Vagina (tissue), 2 donors: Measurements from ENCODE around the gene MAN1A1. TPM values are rescaled to one million over a fixed set of nuclear protein-coding genes. Genes with fewer than 3 reads are reported as not detected.

Experiments
- DNase-seq, 2 donors: peaks; one replicate each; pipeline ENCODE4 v3.0.0-alpha.2; 2017; ENCODE audit errors: extremely low spot score in 2 of 2
- H3K27ac ChIP-seq: fragments of 200-600 bp; sonication (generic); one replicate; pipeline ENCODE4 v1.5.1; 2019
- H3K27me3 ChIP-seq: fragments of 200-600 bp; sonication (generic); one replicate; pipeline ENCODE4 v1.5.1; 2019
- H3K36me3 ChIP-seq, 2 donors: fragments of 200-600 bp; sonication (generic); one replicate each; pipeline ENCODE4 v1.5.1; 2017 to 2019
- H3K4me1 ChIP-seq: fragments of 200-600 bp; sonication (generic); one replicate; pipeline ENCODE4 v1.5.1; 2019
- H3K4me3 ChIP-seq, 2 donors: fragments of 200-600 bp; sonication (generic); 1 replicate in 1 of 2; 2 replicates in 1 of 2; pipeline ENCODE4 v1.5.1; 2016 to 2019
- H3K9me3 ChIP-seq: fragments of 200-600 bp; sonication (generic); one replicate; pipeline ENCODE4 v1.5.1; 2019
- CTCF ChIP-seq, 3 experiments: fragments of 450-650 bp in 2 of 3; fragments of 200-600 bp in 1 of 3; sonication (generic) in 1 of 3; IDR thresholded peaks; one replicate each; pipeline ENCODE4 v1.5.1; 2017 to 2019; ENCODE audit warnings: antibody characterized with exemption in 3 of 3, mild to moderate bottlenecking in 2 of 3, moderate library complexity in 2 of 3
- POLR2A ChIP-seq, 2 donors: fragments of 450-650 bp; IDR thresholded peaks; one replicate each; pipeline ENCODE4 v1.6.1; 2017; ENCODE audit warnings: antibody characterized with exemption in 2 of 2, mild to moderate bottlenecking in 2 of 2, moderate library complexity in 2 of 2
- POLR2AphosphoS5 ChIP-seq, 2 donors: sonication (generic); formaldehyde crosslinking; IDR thresholded peaks; one replicate each; pipeline ENCODE4 v1.9.0; 2017; ENCODE audit warnings: antibody characterized with exemption in 2 of 2, mild to moderate bottlenecking in 2 of 2, low read depth in 1 of 2; ENCODE audit not compliant: insufficient read depth in 1 of 2
- intact Hi-C: fragments of 100-400 bp; cut with DNase I; formaldehyde crosslinking; loops from one replicate; pipeline ENCODE4 v1.15.1; 2023
- total RNA-seq: library from RNA; depleted of rRNA; stranded (reverse); fragments of >200 nt; gene quantifications from one replicate; pipeline ENCODE4 v1.2.3, GENCODE V29; 2016

The MAN1A1 gene
- total RNA-seq, 1 donor from 2014 or later = 71.2 TPM

DNA sequence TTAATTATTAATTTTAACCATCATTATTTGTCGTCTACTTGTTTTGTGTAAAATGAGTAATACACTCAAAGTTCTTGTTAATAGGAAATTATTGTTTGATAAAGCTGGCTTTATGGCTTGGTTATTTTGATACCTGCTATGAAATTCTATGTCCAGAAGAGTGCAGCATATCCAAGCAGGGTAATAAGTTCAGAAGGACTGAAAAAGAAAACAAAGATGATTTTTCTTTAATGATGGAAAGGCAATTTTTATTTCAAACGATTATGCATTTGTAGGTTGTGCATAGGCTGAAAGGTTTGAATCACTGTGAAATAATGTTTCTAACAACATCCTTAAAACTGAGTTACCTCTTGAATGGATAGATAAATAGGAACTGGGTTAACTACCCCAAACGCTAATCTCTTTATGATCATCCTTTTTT, 1.4 kb upstream of the MAN1A1 start:
- TF ChIP-seq POLR2A (IDR thresholded peaks at IDR 0.05) (no peak), CTCF (IDR thresholded peaks at IDR 0.05) (peak in 1 of 3 experiments; percentile 16), POLR2AphosphoS5 (IDR thresholded peaks at IDR 0.05; ENCODE audit: insufficient read depth in 1 of 2, low read depth in 1 of 2) (no peak)
- no peak for DNase-seq
- no peaks in the 10 kb centered on the region for H3K36me3 ChIP-seq
- peak overlapping the region; percentile 100 for H3K27ac ChIP-seq
- no peaks in the 10 kb centered on the region for H3K27me3 ChIP-seq
- peak overlapping the region; percentile 97 to 99 for H3K4me3 ChIP-seq
- peaks cover 10% of the 10 kb centered on the region for H3K4me1 ChIP-seq
- intact Hi-C loops = no loop called here
- no peaks in the 10 kb centered on the region for H3K9me3 ChIP-seq

DNA sequence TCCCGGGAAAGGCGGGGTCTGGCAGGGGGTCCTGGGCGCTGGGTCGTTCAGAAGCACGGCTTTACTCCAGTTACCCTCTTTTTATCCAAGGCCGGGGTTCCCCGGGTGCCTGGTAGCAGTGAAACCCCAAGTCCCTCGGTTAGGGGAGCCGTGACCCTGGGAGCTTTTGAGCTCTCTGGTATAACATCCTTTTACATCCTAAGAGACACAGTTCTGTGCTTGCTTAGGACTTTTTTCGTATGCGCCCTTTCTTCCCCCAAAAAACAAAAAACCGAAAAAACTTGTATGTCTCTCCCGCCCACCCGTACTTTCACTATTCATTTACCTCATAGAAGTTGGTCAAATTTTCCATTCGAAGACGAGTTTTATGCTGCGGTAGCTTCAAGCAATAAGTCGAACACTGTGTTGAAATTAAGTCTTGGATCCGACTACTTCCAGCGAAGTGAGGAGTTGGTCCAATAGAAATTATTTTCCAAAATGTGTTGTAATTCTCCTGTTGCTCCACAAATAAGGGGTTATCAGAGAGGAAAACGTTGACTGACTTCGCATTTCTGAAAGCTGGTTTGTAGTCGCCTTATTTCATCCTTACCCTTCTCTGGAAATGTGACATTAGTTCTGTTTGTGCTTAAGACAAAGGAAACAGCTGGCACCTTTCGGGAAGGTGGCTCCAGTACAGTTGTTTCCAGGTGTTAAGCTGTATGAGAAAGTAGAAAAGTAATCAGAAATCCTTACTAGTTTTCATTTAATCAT, 816 bp upstream of the MAN1A1 start:
- Histone ChIP-seq H3K36me3 (no peaks in the 10 kb centered on the region), H3K4me3 (peak overlapping the region; percentile 97 to 99), H3K27me3 (no peaks in the 10 kb centered on the region), H3K4me1 (peaks cover 16% of the 10 kb centered on the region), H3K27ac (peak overlapping the region; percentile 100), H3K9me3 (no peaks in the 10 kb centered on the region)
- peak in 1 of 2 donors; percentile 93 for DNase-seq
- intact Hi-C loops = no loop called here
- TF ChIP-seq CTCF (IDR thresholded peaks at IDR 0.05) (no peak), POLR2AphosphoS5 (IDR thresholded peaks at IDR 0.05; ENCODE audit: insufficient read depth in 1 of 2, low read depth in 1 of 2) (peak in 1 of 2 donors; percentile 37)

GRCh38 chr6:119348748-119349360, 707 bp downstream of the MAN1A1 start:
- Histone ChIP-seq H3K9me3 (no peaks in the 10 kb centered on the region), H3K27ac (peak overlapping the region; percentile 100), H3K4me1 (peaks cover 31% of the 10 kb centered on the region), H3K36me3 (no peaks in the 10 kb centered on the region), H3K4me3 (peak overlapping the region; percentile 97 to 99), H3K27me3 (no peaks in the 10 kb centered on the region)
- intact Hi-C loops = no loop called here
- TF ChIP-seq POLR2AphosphoS5 (IDR thresholded peaks at IDR 0.05; ENCODE audit: insufficient read depth in 1 of 2, low read depth in 1 of 2) (no peak), CTCF (IDR thresholded peaks at IDR 0.05) (no peak), POLR2A (IDR thresholded peaks at IDR 0.05) (no peak)
- DNase-seq = no peak

DNA sequence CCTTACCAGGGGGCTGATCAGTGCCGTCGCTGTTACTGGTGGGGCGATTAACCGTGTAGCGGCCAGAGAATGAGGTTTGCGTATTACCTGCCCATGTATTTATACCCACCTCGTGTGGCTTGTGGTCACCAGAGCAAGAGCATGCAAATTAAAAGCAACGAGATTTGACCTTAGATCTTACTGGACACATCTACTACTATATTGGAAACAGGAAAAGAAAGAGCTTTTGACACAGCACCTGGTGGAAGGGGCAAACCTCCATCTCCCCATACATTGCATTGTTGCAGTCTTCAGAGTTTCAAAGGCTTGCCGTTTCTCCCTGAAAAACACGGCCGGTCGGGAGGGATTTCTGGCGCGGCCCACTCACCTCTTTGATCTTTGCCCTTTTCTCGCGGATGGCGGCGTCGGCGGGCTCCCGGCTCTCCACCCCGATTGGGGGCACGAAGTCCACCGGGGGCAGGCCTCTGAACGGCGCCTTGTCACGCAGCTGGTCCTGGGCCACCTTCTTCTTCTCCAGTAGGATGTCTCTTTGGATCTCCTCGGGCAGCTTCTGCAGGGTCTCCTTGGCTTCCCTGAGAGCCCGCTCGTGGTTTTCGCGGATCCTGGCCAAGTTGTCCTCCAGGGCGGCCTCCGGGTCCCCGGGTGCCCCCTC, 1.3 kb downstream of the MAN1A1 start:
- TF ChIP-seq CTCF (IDR thresholded peaks at IDR 0.05) (no peak), POLR2AphosphoS5 (IDR thresholded peaks at IDR 0.05; ENCODE audit: insufficient read depth in 1 of 2, low read depth in 1 of 2) (no peak), POLR2A (IDR thresholded peaks at IDR 0.05) (no peak)
- no peaks in the 10 kb centered on the region for H3K27me3 ChIP-seq
- peak overlapping the region; percentile 97 to 99 for H3K4me3 ChIP-seq
- no peaks in the 10 kb centered on the region for H3K9me3 ChIP-seq
- peak overlapping the region; percentile 100 for H3K27ac ChIP-seq
- H3K36me3 ChIP-seq = no peaks in the 10 kb centered on the region
- DNase-seq = no peak
- H3K4me1 ChIP-seq = peaks cover 37% of the 10 kb centered on the region
- intact Hi-C loops = no loop called here
